Transverse colon (tissue), 4 donors: ENCODE results near the gene LRFN2. TPM values are rescaled to one million over a fixed set of nuclear protein-coding genes. Genes with fewer than 3 reads are reported as not detected.

ENCODE experiments used
- DNase-seq: peaks from one replicate; pipeline ENCODE4 v3.0.0-alpha.2; 2019
- H3K27ac ChIP-seq, 4 donors: fragments of 200-600 bp; sonication (generic); 2 replicates each; pipeline ENCODE4 v1.5.1; 2016 to 2018; ENCODE audit warnings: inconsistent platforms in 4 of 4
- H3K27me3 ChIP-seq: fragments of 200-600 bp; sonication (generic); 2 replicates; pipeline ENCODE4 v1.5.1; 2017; ENCODE audit warnings: inconsistent platforms
- H3K36me3 ChIP-seq, 4 donors: fragments of 200-600 bp; sonication (generic); 2 replicates each; pipeline ENCODE4 v1.5.1; 2017 to 2019; ENCODE audit warnings: inconsistent platforms in 4 of 4
- H3K4me1 ChIP-seq, 4 donors: fragments of 200-600 bp; sonication (generic); 2 replicates each; pipeline ENCODE4 v1.5.1; 2017 to 2020; ENCODE audit warnings: inconsistent platforms in 4 of 4
- H3K4me3 ChIP-seq, 4 donors: fragments of 200-600 bp; sonication (generic); 1 replicate in 1 of 4; 2 replicates in 3 of 4; pipeline versions ENCODE4 v1.5.1 to v1.6.1; 2017 to 2019; ENCODE audit warnings: inconsistent platforms in 4 of 4
- H3K9me3 ChIP-seq, 2 donors: fragments of 200-600 bp; sonication (generic); 2 replicates each; pipeline ENCODE4 v1.5.1; 2017 to 2019; ENCODE audit warnings: inconsistent platforms in 2 of 2
- EP300 ChIP-seq: sonication (generic); formaldehyde crosslinking; IDR thresholded peaks from one replicate; pipeline ENCODE4 v1.6.1; 2017; ENCODE audit warnings: antibody characterized with exemption, low read depth
- POLR2A ChIP-seq: fragments of 450-650 bp; IDR thresholded peaks from one replicate; pipeline ENCODE4 v1.6.1; 2016; ENCODE audit warnings: antibody characterized with exemption, mild to moderate bottlenecking, moderate library complexity
- POLR2AphosphoS5 ChIP-seq, 3 donors: sonication (generic); formaldehyde crosslinking; IDR thresholded peaks; one replicate each; pipeline ENCODE4 v1.6.1; 2016; ENCODE audit warnings: antibody characterized with exemption in 3 of 3
- WGBS, 2 donors: methylation state at CpG; one replicate each; pipeline ENCODE4 v1.1.5; 2018; ENCODE audit warnings: low coverage in 1 of 2; 5-methylcytosine and 5-hydroxymethylcytosine counted together
- in situ Hi-C, 4 donors: fragments of 200-750 bp; cut with MboI; loops; one replicate each; pipeline versions ENCODE4 v1.15.0 to v1.15.1; 2017; ENCODE audit warnings: low sequenced_read_pairs in 3 of 4, low pct_ligation_motif_present in 1 of 4, low pct_unique_long_range_greater_than_20kb in 1 of 4
- intact Hi-C: fragments of 100-400 bp; cut with DNase I; formaldehyde crosslinking; loops from one replicate; pipeline ENCODE4 v1.15.1; 2023; ENCODE audit warnings: low total_unique reads
- total RNA-seq, 4 donors: library from RNA; depleted of rRNA; stranded (reverse); fragments of >200 nt; gene quantifications; one replicate each; pipeline ENCODE4 v1.1.0, GENCODE V29; 2016
- TF ChIP-seq, protein P1 (sequence below), 5 experiments: fragments of 200-600 bp in 3 of 5; fragments of 450-650 bp in 2 of 5; sonication (generic) in 3 of 5; IDR thresholded peaks; 1 replicate in 2 of 5; 2 replicates in 3 of 5; pipeline ENCODE4 v1.5.1; 2016 to 2017; ENCODE audit warnings: antibody characterized with exemption in 5 of 5, inconsistent platforms in 3 of 5, mild to moderate bottlenecking in 2 of 5, moderate library complexity in 1 of 5

Gene LRFN2
- total RNA-seq, 4 donors from 2014 or later: 0.40 to 0.41 TPM; not detected in 2

- intact Hi-C loops: loop anchor here (5.0 kb wide), 1 partner anchor 482 kb away; no protein-coding TSS in a partner anchor
- Histone ChIP-seq H3K4me3 (no peak overlapping the region), H3K4me1 (no peaks in the 10 kb centered on the region), H3K9me3 (no peaks in the 10 kb centered on the region), H3K27me3 (no peaks in the 10 kb centered on the region), H3K36me3 (no peaks in the 10 kb centered on the region), H3K27ac (no peak overlapping the region)
- no peak for TF ChIP-seq POLR2AphosphoS5 (IDR thresholded peaks at IDR 0.05)
- no peak for TF ChIP-seq EP300
- TF ChIP-seq, protein P1, sequence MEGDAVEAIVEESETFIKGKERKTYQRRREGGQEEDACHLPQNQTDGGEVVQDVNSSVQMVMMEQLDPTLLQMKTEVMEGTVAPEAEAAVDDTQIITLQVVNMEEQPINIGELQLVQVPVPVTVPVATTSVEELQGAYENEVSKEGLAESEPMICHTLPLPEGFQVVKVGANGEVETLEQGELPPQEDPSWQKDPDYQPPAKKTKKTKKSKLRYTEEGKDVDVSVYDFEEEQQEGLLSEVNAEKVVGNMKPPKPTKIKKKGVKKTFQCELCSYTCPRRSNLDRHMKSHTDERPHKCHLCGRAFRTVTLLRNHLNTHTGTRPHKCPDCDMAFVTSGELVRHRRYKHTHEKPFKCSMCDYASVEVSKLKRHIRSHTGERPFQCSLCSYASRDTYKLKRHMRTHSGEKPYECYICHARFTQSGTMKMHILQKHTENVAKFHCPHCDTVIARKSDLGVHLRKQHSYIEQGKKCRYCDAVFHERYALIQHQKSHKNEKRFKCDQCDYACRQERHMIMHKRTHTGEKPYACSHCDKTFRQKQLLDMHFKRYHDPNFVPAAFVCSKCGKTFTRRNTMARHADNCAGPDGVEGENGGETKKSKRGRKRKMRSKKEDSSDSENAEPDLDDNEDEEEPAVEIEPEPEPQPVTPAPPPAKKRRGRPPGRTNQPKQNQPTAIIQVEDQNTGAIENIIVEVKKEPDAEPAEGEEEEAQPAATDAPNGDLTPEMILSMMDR (IDR thresholded peaks at IDR 0.05): no peak
- TF ChIP-seq POLR2A: no peak
- in situ Hi-C loops: no loop called here
- 56 to 100% methylated on average over 1 to 6 of the region's 6 CpGs for whole genome bisulfite sequencing, 2 donors
- no peak for DNase-seq
Observed at GRCh38 chr6:40630051-40630450, 42.9 kb upstream of the LRFN2 start.

GRCh38 chr6:40629463-40629862 lies 42.3 kb upstream of the LRFN2 start:
- H3K27ac ChIP-seq: no peak overlapping the region
- no peaks in the 10 kb centered on the region for H3K27me3 ChIP-seq
- intact Hi-C loops (no loop called here), in situ Hi-C loops (no loop called here)
- no peak for DNase-seq
- no peak for TF ChIP-seq POLR2AphosphoS5 (IDR thresholded peaks at IDR 0.05)
- TF ChIP-seq POLR2A: no peak
- TF ChIP-seq EP300: no peak
- TF ChIP-seq, protein P1 (IDR thresholded peaks at IDR 0.05): no peak
- no peaks in the 10 kb centered on the region for H3K9me3 ChIP-seq
- no peaks in the 10 kb centered on the region for H3K4me1 ChIP-seq
- 86 to 91% methylated on average over 5 to 6 of the region's 6 CpGs for WGBS, 2 donors
- H3K4me3 ChIP-seq: no peak overlapping the region
- H3K36me3 ChIP-seq: no peaks in the 10 kb centered on the region

DNA sequence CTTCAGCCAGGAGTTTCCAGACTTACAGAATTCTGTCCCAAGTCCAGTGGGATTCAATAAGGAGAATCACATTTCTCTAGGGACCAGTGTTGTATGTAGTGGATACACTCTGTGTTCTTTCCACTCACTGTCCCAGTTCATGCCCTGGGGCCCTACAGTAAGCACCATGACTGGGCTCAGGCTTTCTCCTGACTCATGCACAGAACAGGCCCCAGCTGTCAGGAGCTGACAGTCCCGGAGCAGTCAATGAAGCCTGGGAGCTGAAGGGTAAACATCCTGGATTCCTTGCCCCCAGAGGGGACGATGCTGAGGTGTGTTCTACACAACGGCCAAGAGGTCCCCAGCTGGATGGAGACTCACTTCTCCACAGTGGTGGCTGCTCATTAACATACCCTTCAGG lies 40.2 kb upstream of the LRFN2 start:
- no peaks in the 10 kb centered on the region for H3K27me3 ChIP-seq
- H3K4me3 ChIP-seq: no peak overlapping the region
- H3K36me3 ChIP-seq: no peaks in the 10 kb centered on the region
- H3K4me1 ChIP-seq: no peaks in the 10 kb centered on the region
- intact Hi-C loops (no loop called here), in situ Hi-C loops (no loop called here)
- no peak overlapping the region for H3K27ac ChIP-seq
- no peak for TF ChIP-seq POLR2AphosphoS5 (IDR thresholded peaks at IDR 0.05)
- TF ChIP-seq, protein P1 (IDR thresholded peaks at IDR 0.05): no peak
- no peak for TF ChIP-seq POLR2A
- TF ChIP-seq EP300: no peak
- no peak for DNase-seq
- 54% methylated on average over 3 of the region's 3 CpGs; no CpG with 5 or more reads in 1 of the 2 donors for WGBS, 2 donors
- H3K9me3 ChIP-seq: no peaks in the 10 kb centered on the region

DNA sequence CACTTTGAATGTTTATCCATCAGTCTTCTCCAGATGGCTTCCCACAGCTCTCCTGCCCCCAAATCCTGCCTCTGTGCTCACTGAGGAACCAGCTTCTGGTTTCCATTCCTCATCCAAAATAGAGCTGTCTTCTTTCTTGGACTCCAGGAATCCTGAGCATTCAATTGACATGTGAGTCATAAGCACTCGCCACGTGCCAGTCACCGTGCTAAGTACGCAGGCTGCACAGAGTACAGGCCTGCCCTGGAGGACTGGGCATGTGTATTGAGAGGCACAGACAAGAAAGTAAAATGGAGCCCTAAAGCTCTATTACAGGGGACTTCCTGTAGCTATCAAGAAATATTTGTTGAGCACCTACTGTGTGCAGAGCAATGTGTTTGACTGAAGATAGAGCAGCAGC lies 39.7 kb upstream of the LRFN2 start:
- no peaks in the 10 kb centered on the region for H3K9me3 ChIP-seq
- TF ChIP-seq EP300 (no peak), POLR2A (no peak), POLR2AphosphoS5 (IDR thresholded peaks at IDR 0.05) (no peak)
- TF ChIP-seq, protein P1 (IDR thresholded peaks at IDR 0.05): no peak
- H3K27ac ChIP-seq: no peak overlapping the region
- no peaks in the 10 kb centered on the region for H3K4me1 ChIP-seq
- in situ Hi-C loops (no loop called here), intact Hi-C loops (no loop called here)
- no peaks in the 10 kb centered on the region for H3K27me3 ChIP-seq
- H3K4me3 ChIP-seq: no peak overlapping the region
- H3K36me3 ChIP-seq: no peaks in the 10 kb centered on the region
- 68 to 100% methylated on average over 2 to 4 of the region's 4 CpGs for WGBS, 2 donors
- DNase-seq: no peak
